Pancreas (tissue), 10 donors: ENCODE measurements around the gene ACAP2. TPM values are rescaled to one million over a fixed set of nuclear protein-coding genes. Genes with fewer than 3 reads are reported as not detected.
A peak's percentile ranks its signal among the peaks of the same experiment; 100 is the strongest.

Experiments
- ATAC-seq, 4 donors: fragments of 200-7000 bp; cut with Tn5 transposase; one replicate each; pipeline versions ENCODE4 v1.8.0 to v1.9.1; 2020; ENCODE audit warnings: mild to moderate bottlenecking in 4 of 4, moderate library complexity in 4 of 4
- DNase-seq, 6 donors: peaks; one replicate each; pipeline ENCODE4 v3.0.0-alpha.2; 2020
- FAIRE-seq: peaks from 2 replicates; lab custom pipeline; 2012; peaks lifted over from hg19 to GRCh38; lab: Jason Lieb, UNC
- H3K27ac ChIP-seq, 4 donors: fragments of 200-600 bp; sonication (generic); 1 replicate in 3 of 4; 2 replicates in 1 of 4; pipeline versions ENCODE4 v1.5.0 to v1.8.0; 2020
- H3K27me3 ChIP-seq, 4 donors: fragments of 200-600 bp; one replicate each; pipeline ENCODE4 v1.8.0; 2021
- H3K36me3 ChIP-seq, 3 donors: fragments of 200-600 bp; sonication (generic) in 1 of 3; one replicate each; pipeline versions ENCODE4 v1.5.0 to v1.8.0; 2020 to 2021
- H3K4me1 ChIP-seq, 3 donors: fragments of 200-600 bp; one replicate each; pipeline ENCODE4 v1.8.0; 2021
- H3K4me3 ChIP-seq, 4 donors: fragments of 200-600 bp; sonication (generic) in 2 of 4; one replicate each; pipeline versions ENCODE4 v1.5.0 to v1.8.0; 2020 to 2021
- H3K9me3 ChIP-seq, 4 donors: fragments of 200-600 bp; one replicate each; pipeline ENCODE4 v1.8.0; 2021
- CTCF ChIP-seq, 4 donors: fragments of 200-600 bp; sonication (generic) in 3 of 4; IDR thresholded peaks; one replicate each; pipeline versions ENCODE4 v1.5.0 to v1.8.0; 2021; ENCODE audit warnings: antibody characterized with exemption in 4 of 4
- WGBS, 2 donors: extraction: QIAGEN DNeasy Blood & Tissue Kit; methylation state at CpG; one replicate each; pipeline ENCODE4 v1.1.7; 2013; 5-methylcytosine and 5-hydroxymethylcytosine counted together
- intact Hi-C, 3 donors: fragments of 100-400 bp; cut with DNase I; formaldehyde crosslinking; loops; one replicate each; pipeline versions ENCODE4 v1.11.1 to v1.14.2; 2022
- polyA plus RNA-seq, 2 donors: library from polyadenylated mRNA; stranded (reverse); fragments of 200-250 nt; gene quantifications; one replicate each; pipeline ENCODE4 v1.2.3, GENCODE V29; 2013
- total RNA-seq, 6 donors: library from RNA; stranded (reverse); fragmentation: NEBNext Ultra II Directional in 4 of 6; extraction: Animal tissue kit (Norgen Biotek cat#: 25700) in 4 of 6; gene quantifications; one replicate each; pipeline versions ENCODE4 v1.2.1 to v1.2.4, GENCODE V29; 2021 to 2023
- donor health status: healthy with polysubstance abuse.
- donor health status: DM: no; HTN: no; CAD: no; lungs with moderate emphysema.
- donor health status: DM: no; HTN: no; CAD: no.
- donor health status: control.
- donor health status: control.
- donor health status: Bipolar disorder and iron deficiency.
- donor health status: DM: yes; HTN: yes; CAD: no.
- donor health status: DM: no; HTN: no; CAD: no.
- donor health status: DM: no; HTN: no; CAD: no.
- donor health status: DM: yes; HTN: yes; CAD: no.

ACAP2 gene
- total and polyA plus RNA-seq, 8 donors, result 4.2 to 21.1 (median 14.7) TPM

GRCh38 chr3:195395208-195395816 lies 47.5 kb downstream of the ACAP2 start:
- DNase-seq, result no peak
- TF ChIP-seq CTCF (IDR thresholded peaks at IDR 0.05), result no peak
- Histone ChIP-seq H3K9me3 (no peaks in the 10 kb centered on the region), H3K36me3 (no peaks in the 10 kb centered on the region), H3K4me1 (peaks cover 0 to 4% (median 0%) of the 10 kb centered on the region in 3 donors), H3K4me3 (no peak overlapping the region), H3K27me3 (no peaks in the 10 kb centered on the region), H3K27ac (no peak overlapping the region)
- 94 to 98% methylated on average over 4 of the region's 4 CpGs for WGBS, 2 donors
- intact Hi-C loops, result no loop called here
- no peak for FAIRE-seq
- no peak for ATAC-seq

- intact Hi-C loops, result no loop called here
- Histone ChIP-seq H3K36me3 (no peaks in the 10 kb centered on the region), H3K9me3 (no peaks in the 10 kb centered on the region), H3K4me1 (peaks cover 0 to 4% (median 0%) of the 10 kb centered on the region in 3 donors), H3K27ac (no peak overlapping the region), H3K27me3 (no peaks in the 10 kb centered on the region), H3K4me3 (no peak overlapping the region)
- no peak for TF ChIP-seq CTCF (IDR thresholded peaks at IDR 0.05)
- DNase-seq (no peak), FAIRE-seq (no peak), ATAC-seq (no peak)
- WGBS, 2 donors, result 72 to 80% methylated on average over 3 of the region's 3 CpGs
Measured at GRCh38 chr3:195394700-195395099, 48.1 kb downstream of the ACAP2 start.

GRCh38 chr3:195394024-195394423 lies 48.8 kb downstream of the ACAP2 start:
- no peak for FAIRE-seq
- H3K4me3 ChIP-seq, result no peak overlapping the region
- no peak for TF ChIP-seq CTCF (IDR thresholded peaks at IDR 0.05)
- H3K36me3 ChIP-seq, result no peaks in the 10 kb centered on the region
- no peak for ATAC-seq
- intact Hi-C loops, result no loop called here
- no peaks in the 10 kb centered on the region for H3K27me3 ChIP-seq
- peaks cover 0 to 4% (median 0%) of the 10 kb centered on the region in 3 donors for H3K4me1 ChIP-seq
- H3K27ac ChIP-seq, result no peak overlapping the region
- no peaks in the 10 kb centered on the region for H3K9me3 ChIP-seq
- WGBS, 2 donors, result 86 to 89% methylated on average over 7 of the region's 7 CpGs
- no peak for DNase-seq

GRCh38 chr3:195388380-195388779 lies 54.4 kb downstream of the ACAP2 start:
- 50 to 66% methylated on average over 2 of the region's 2 CpGs for WGBS, 2 donors
- Histone ChIP-seq H3K27ac (no peak overlapping the region), H3K36me3 (no peaks in the 10 kb centered on the region), H3K4me3 (no peak overlapping the region), H3K4me1 (peaks cover 0 to 5% (median 0%) of the 10 kb centered on the region in 3 donors), H3K9me3 (no peaks in the 10 kb centered on the region), H3K27me3 (no peaks in the 10 kb centered on the region)
- intact Hi-C loops, result no loop called here
- FAIRE-seq (no peak), DNase-seq (no peak), ATAC-seq (peak in 2 of 4 donors; percentile 43 to 50)
- no peak for TF ChIP-seq CTCF (IDR thresholded peaks at IDR 0.05)

GRCh38 chr3:195386739-195387138 lies 56.1 kb downstream of the ACAP2 start:
- H3K9me3 ChIP-seq, result no peaks in the 10 kb centered on the region
- no peak overlapping the region for H3K27ac ChIP-seq
- ATAC-seq, result no peak
- H3K4me3 ChIP-seq, result no peak overlapping the region
- intact Hi-C loops, result no loop called here
- H3K36me3 ChIP-seq, result no peaks in the 10 kb centered on the region
- no peak for FAIRE-seq
- no peak for DNase-seq
- TF ChIP-seq CTCF (IDR thresholded peaks at IDR 0.05), result no peak
- WGBS, 2 donors, result 93 to 95% methylated on average over 3 of the region's 3 CpGs
- peaks cover 0 to 5% (median 0%) of the 10 kb centered on the region in 3 donors for H3K4me1 ChIP-seq
- H3K27me3 ChIP-seq, result no peaks in the 10 kb centered on the region
